Stimulated activated CD8-positive, alpha-beta memory T cell treated with anti-CD3 and anti-CD28 coated beads, Interleukin-7, amount 100 ng/mL, for 24 hours (primary cell): ENCODE results near the gene RLBP1.

Source experiments
- DNase-seq: peaks from one replicate; pipeline ENCODE4 v3.0.0-alpha.2; 2020; ENCODE audit warnings: low read depth

Gene RLBP1

GRCh38 chr15:89177633-89178306 lies 43.6 kb downstream of the RLBP1 start:
- peak; percentile 37 for DNase-seq

- no peak for DNase-seq
Observed at GRCh38 chr15:89177116-89177515, 44.3 kb downstream of the RLBP1 start.

- DNase-seq, result no peak
Observed at GRCh38 chr15:89175617-89176191, 45.7 kb downstream of the RLBP1 start.

DNA sequence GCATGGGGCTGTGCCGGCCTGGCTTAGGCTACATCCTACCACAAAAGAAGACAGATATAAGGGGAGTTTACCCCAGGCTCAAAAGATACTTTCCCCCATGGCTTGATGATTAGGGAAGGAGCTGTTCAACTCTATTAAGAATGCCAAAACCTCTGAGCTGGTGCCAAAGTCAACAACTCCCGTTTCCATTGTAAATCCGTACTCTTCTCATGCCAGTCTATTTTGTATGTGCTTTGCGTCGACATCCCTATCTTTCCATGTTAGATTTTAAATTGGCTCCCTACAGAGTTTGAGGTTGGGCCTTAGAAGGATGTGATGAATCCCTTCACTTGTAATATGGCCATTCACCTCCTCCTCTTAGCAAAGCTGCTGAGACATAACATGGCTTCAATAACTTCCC lies 46.9 kb downstream of the RLBP1 start:
- DNase-seq, result no peak

GRCh38 chr15:89172921-89173320 lies 48.5 kb downstream of the RLBP1 start:
- no peak for DNase-seq

DNA sequence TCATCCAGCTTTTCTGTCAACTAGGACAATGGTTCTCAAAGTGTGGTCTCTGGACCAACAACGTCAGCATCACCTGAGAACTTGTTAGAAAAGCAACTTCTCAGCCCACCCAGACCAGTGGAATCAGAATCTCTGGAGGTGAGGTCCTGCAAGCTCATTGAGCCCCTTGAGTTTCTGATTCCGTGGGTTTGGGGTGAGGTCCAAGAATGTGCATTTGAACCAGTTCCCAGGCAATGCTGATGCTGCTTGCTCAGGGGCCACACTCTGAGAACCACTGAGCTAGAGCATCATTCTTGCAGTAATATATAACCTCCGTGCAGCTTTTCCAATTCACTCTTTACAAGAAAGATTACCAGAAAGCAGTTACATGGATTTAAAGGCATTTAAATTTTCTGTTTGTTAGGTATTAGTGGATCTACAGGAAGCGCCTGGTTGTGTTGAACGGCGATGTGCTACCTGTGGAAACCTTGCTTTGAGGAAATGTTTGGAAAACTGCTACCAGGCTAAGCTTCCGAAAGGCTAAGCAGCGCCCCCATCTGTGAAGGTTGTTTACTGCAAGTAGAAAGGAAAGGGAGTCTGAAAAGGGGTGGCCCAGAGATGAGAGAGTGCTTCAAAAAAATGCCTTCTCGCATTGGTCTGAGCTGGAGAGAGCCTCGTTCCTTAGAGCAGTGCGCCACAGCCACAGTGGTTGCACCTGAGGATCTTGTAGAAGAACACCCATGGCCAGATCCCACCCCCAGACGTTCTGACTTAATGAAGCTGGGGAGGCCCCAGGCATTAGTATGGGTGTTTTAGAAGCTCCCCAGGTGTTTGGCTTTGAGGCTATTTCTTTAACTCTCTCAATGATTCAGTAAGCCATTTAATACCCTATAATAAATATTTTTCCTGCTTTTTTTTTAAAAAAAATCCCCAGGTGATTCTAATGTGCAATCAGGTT lies 50.0 kb downstream of the RLBP1 start:
- no peak for DNase-seq

DNA sequence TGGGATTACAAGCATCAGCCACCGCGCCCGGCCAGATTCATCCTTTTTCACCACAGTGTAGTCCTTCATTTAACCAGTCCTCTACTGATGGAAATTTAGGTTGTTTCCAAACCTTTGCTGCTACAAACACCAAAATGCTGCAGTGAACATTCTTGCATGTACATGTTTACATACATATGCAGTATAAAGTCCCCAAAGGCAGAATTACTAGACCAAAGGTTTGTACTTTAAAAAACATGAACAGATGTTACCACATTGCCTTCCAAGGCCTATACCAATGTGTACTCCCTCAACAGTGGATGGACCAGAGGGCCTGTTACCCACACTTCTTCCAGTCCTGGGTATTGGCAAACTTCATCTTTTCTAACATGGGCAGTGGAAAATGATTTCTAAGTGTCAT lies 51.0 kb downstream of the RLBP1 start:
- DNase-seq, result no peak

- DNase-seq, result no peak
Observed at GRCh38 chr15:89168316-89168833, 53.0 kb downstream of the RLBP1 start.

DNA sequence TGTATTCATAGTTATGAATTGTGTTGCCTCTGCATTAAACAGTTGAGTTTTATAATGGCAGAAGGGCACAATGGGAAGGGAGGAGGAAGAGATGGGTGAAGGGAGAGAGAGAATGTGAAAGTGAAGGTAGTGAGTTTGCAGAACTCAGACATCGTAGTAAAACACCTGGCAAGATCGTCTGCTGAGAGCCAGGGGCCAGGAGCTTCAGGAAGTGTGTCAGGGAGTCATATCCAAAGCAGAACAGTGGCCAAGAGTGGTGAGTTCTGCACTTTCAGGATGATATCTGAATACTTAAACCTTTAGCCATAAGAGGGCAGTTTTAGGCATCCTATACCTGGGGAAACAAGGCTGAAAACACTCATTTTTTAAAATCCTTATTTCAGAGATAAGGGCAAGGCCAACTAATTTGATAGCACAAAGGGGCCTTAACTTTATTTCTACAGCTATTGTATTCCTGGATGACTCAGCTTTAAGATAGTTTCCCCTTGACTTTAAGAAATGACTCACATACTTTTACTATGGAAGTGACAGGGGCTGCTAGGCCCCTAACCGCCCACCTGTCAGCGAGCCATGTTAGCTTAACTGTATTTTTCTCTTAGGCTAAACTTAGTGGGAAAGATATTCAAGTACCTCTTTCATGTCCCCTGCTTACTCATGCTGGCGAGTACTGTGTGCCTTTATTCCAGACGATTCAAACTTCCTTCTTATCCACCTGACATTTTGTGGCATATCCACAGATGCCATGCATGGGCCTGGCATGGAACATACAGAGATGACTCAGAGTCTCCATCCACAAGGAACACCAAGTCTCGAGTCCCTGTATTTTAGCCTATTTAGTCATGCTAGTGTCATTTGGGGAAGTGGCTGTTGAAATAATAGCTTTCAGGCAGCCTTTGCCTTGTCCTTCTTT lies 53.9 kb downstream of the RLBP1 start:
- DNase-seq, result peak; percentile 35

GRCh38 chr15:89165677-89166076 lies 55.7 kb downstream of the RLBP1 start:
- DNase-seq, result no peak

DNA sequence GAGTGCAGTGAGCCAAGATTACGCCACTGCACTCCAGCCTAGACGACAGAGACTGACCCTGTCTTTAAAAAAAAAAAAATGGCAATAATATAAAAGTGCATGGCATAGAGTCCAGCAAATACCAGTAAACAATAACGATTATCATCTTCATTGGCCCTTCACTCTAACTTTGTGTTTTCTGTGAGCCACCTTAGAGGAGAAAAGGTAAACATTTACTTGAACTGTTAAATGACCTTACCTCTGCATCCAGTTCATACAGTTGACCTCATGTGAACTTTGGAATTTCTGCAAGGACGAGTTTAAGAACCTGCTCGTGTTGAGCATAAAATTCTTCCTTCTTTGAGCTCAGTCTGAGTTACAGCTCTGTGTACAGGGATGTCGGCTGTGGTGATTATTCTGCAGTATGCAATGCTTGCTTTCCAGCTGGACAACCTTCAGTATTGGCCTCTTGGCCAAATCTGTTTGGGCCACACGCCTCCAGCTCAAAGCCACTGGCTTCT lies 56.6 kb downstream of the RLBP1 start:
- DNase-seq, result no peak

GRCh38 chr15:89163271-89164055 lies 57.9 kb downstream of the RLBP1 start:
- no peak for DNase-seq

- DNase-seq, result no peak
Observed at GRCh38 chr15:89161666-89162065, 59.7 kb downstream of the RLBP1 start.
